Measurements from ENCODE around the gene OGFR.

DNA sequence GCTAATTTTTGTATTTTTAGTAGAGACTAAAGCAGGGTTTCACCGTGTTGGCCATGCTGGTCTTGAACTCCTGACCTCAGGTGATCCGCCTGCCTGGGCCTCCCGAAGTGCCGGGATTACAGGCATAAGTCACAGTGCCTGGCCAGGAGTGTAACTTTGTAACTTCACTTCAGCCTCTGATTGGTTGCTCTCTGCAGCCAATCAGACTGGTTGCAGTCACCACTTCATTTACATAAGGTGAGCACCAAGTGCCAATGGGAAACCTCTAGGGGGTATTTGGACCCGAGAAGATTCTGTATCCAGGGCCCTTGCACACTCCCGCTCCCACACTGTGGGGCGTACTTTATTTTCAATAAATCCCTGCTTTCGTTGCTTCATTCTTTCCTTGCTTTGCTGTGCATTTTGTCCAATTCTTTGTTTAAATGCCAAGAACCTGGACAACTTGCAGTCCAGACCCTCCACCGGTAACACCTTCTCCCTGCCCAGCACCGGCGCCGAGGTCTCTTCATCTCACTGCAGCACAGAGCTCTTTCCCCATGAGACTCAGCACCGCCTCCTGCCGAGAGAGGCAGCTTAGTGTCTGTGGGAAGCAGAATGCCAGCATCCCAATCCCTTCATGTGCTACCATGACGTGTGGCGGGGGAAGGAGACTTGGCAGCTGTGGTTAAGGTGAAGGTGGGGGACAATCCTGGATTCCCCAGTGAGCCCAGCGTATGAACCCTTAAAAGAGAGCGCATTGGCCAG lies 22.3 kb upstream of the OGFR start:
- TF ChIP-seq SP1 (IDR thresholded peaks at IDR 0.05) (no peak), SUZ12 (IDR thresholded peaks at IDR 0.05) (no peak), BHLHE40 (IDR thresholded peaks at IDR 0.05; ENCODE audit: borderline replicate concordance) (no peak), FOXA1 (IDR thresholded peaks at IDR 0.05) (no peak), TARDBP (IDR thresholded peaks at IDR 0.05) (no peak), FOXK2 (IDR thresholded peaks at IDR 0.05) (no peak), ELF4 (IDR thresholded peaks at IDR 0.05) (no peak), NFRKB (IDR thresholded peaks at IDR 0.05) (no peak), HDGF (IDR thresholded peaks at IDR 0.05; ENCODE audit: borderline replicate concordance) (no peak)

Data from HEK293T (cell line).